ENCODE results near the gene RIPPLY1.

The RIPPLY1 gene

GRCh38 chrX:106903291-106903824, at the start of gene RIPPLY1:
TSS of gene RIPPLY1 (minus strand) at chrX:106903341. CDS start at chrX:106903287, 54 bp downstream.
- no peak for DNase-seq
- Histone ChIP-seq H3K9me2 (replicated peaks; ENCODE audit: insufficient read depth, low read length) (no peaks in the 10 kb centered on the region), H3K9ac (ENCODE audit: low read length) (no peak within 1 kb of the TSS), H3F3A (ENCODE audit: insufficient read depth, low read length) (no peaks in the 10 kb centered on the region), H3K79me2 (ENCODE audit: low read length) (no peaks in the 10 kb centered on the region), H3K4me3 (ENCODE audit: low read length) (no peak within 1 kb of the TSS), H3K27me3 (replicated peaks; ENCODE audit: insufficient read depth, low read length) (no peaks in the 10 kb centered on the region), H3K36me3 (replicated peaks; ENCODE audit: insufficient read depth, low read length) (no peaks in the 10 kb centered on the region), H3K4me1 (ENCODE audit: low read length) (no peaks in the 10 kb centered on the region), H3K9me3 (replicated peaks; ENCODE audit: insufficient read depth, low read length) (no peaks in the 10 kb centered on the region), H4K20me1 (ENCODE audit: insufficient read depth, low read length) (no peaks in the 10 kb centered on the region), H3K27ac (ENCODE audit: low read length) (no peak within 1 kb of the TSS), H2AFZ (ENCODE audit: low read length) (no peak within 1 kb of the TSS), H3K4me2 (ENCODE audit: low read depth, low read length) (no peak within 1 kb of the TSS)
- TF ChIP-seq EZH2 (optimal IDR thresholded peaks at IDR 0.05; ENCODE audit: low read depth, low read length): no peak
- no peak for TF ChIP-seq CTCF (IDR thresholded peaks at IDR 0.05; ENCODE audit: low read length)
- TF ChIP-seq EZH2phosphoT487 (IDR thresholded peaks at IDR 0.05; ENCODE audit: low read length): no peak

- TF ChIP-seq EZH2phosphoT487 (IDR thresholded peaks at IDR 0.05; ENCODE audit: low read length) (no peak), EZH2 (optimal IDR thresholded peaks at IDR 0.05; ENCODE audit: low read depth, low read length) (no peak), CTCF (IDR thresholded peaks at IDR 0.05; ENCODE audit: low read length) (no peak)
- H3K4me3 ChIP-seq (ENCODE audit: low read length): no peak overlapping the region
- no peaks in the 10 kb centered on the region for H3K36me3 ChIP-seq (replicated peaks; ENCODE audit: insufficient read depth, low read length)
- no peaks in the 10 kb centered on the region for H3K79me2 ChIP-seq (ENCODE audit: low read length)
- no peak overlapping the region for H2AFZ ChIP-seq (ENCODE audit: low read length)
- H3K27ac ChIP-seq (ENCODE audit: low read length): no peak overlapping the region
- H3K4me2 ChIP-seq (ENCODE audit: low read depth, low read length): no peak overlapping the region
- H3K27me3 ChIP-seq (replicated peaks; ENCODE audit: insufficient read depth, low read length): no peaks in the 10 kb centered on the region
- H3K9me2 ChIP-seq (replicated peaks; ENCODE audit: insufficient read depth, low read length): no peaks in the 10 kb centered on the region
- no peaks in the 10 kb centered on the region for H3K4me1 ChIP-seq (ENCODE audit: low read length)
- H4K20me1 ChIP-seq (ENCODE audit: insufficient read depth, low read length): no peaks in the 10 kb centered on the region
- H3K9me3 ChIP-seq (replicated peaks; ENCODE audit: insufficient read depth, low read length): no peaks in the 10 kb centered on the region
- no peak overlapping the region for H3K9ac ChIP-seq (ENCODE audit: low read length)
- DNase-seq: no peak
- no peaks in the 10 kb centered on the region for H3F3A ChIP-seq (ENCODE audit: insufficient read depth, low read length)
Measured at GRCh38 chrX:106952538-106952937, 49.4 kb upstream of the RIPPLY1 start.

- Histone ChIP-seq H4K20me1 (ENCODE audit: insufficient read depth, low read length) (no peaks in the 10 kb centered on the region), H2AFZ (ENCODE audit: low read length) (no peak overlapping the region), H3K9me3 (replicated peaks; ENCODE audit: insufficient read depth, low read length) (no peaks in the 10 kb centered on the region), H3K36me3 (replicated peaks; ENCODE audit: insufficient read depth, low read length) (no peaks in the 10 kb centered on the region), H3K4me3 (ENCODE audit: low read length) (no peak overlapping the region), H3K27me3 (replicated peaks; ENCODE audit: insufficient read depth, low read length) (no peaks in the 10 kb centered on the region), H3K79me2 (ENCODE audit: low read length) (no peaks in the 10 kb centered on the region), H3K4me1 (ENCODE audit: low read length) (no peaks in the 10 kb centered on the region), H3K27ac (ENCODE audit: low read length) (no peak overlapping the region), H3F3A (ENCODE audit: insufficient read depth, low read length) (no peaks in the 10 kb centered on the region), H3K4me2 (ENCODE audit: low read depth, low read length) (no peak overlapping the region), H3K9me2 (replicated peaks; ENCODE audit: insufficient read depth, low read length) (no peaks in the 10 kb centered on the region), H3K9ac (ENCODE audit: low read length) (no peak overlapping the region)
- DNase-seq: no peak
- TF ChIP-seq EZH2phosphoT487 (IDR thresholded peaks at IDR 0.05; ENCODE audit: low read length) (no peak), EZH2 (optimal IDR thresholded peaks at IDR 0.05; ENCODE audit: low read depth, low read length) (no peak), CTCF (IDR thresholded peaks at IDR 0.05; ENCODE audit: low read length) (no peak)
Measured at GRCh38 chrX:106952089-106952488, 48.9 kb upstream of the RIPPLY1 start.

Measured in MM.1S (cell line).